ENCODE results near the gene PKP2.

GRCh38 chr12:32828120-32828519 is 68.5 kb downstream of the PKP2 start:
- no peak for TF ChIP-seq POLR2A (IDR thresholded peaks at IDR 0.05)
- TF ChIP-seq CTCF (IDR thresholded peaks at IDR 0.05), result no peak

Measured in vagina (tissue), 2 donors.